Endothelial cell (in vitro differentiated cells): ENCODE data around the gene SLC8A2. TPM values are rescaled to one million over a fixed set of nuclear protein-coding genes. Genes with fewer than 3 reads are reported as not detected.
A peak's percentile ranks its signal among the peaks of the same experiment; 100 is the strongest.

Experiments
- DNase-seq: peaks from one replicate; pipeline ENCODE4 v3.0.0; 2021; ENCODE audit warnings: low spot score
- H3K27ac Mint-ChIP-seq: one replicate; pipeline ENCODE4 v1.8.0; 2021; ENCODE audit warnings: mixed read lengths, inconsistent platforms; ENCODE audit not compliant: unreplicated experiment
- H3K27me3 Mint-ChIP-seq: one replicate; pipeline ENCODE4 v1.8.0; 2021; ENCODE audit warnings: mild to moderate bottlenecking, moderate library complexity, mixed read lengths, inconsistent platforms; ENCODE audit not compliant: unreplicated experiment
- H3K36me3 Mint-ChIP-seq: one replicate; pipeline ENCODE4 v1.8.0; 2021; ENCODE audit warnings: mild to moderate bottlenecking, low read depth, mixed read lengths, inconsistent platforms; ENCODE audit not compliant: unreplicated experiment
- H3K4me1 Mint-ChIP-seq: one replicate; pipeline ENCODE4 v1.8.0; 2021; ENCODE audit warnings: mild to moderate bottlenecking, mixed read lengths, inconsistent platforms; ENCODE audit not compliant: unreplicated experiment
- H3K4me3 Mint-ChIP-seq: one replicate; pipeline ENCODE4 v1.8.0; 2021; ENCODE audit warnings: mild to moderate bottlenecking, mixed read lengths, inconsistent platforms; ENCODE audit not compliant: unreplicated experiment
- H3K9me3 Mint-ChIP-seq: one replicate; pipeline ENCODE4 v1.8.0; 2021; ENCODE audit warnings: mixed read lengths, inconsistent platforms; ENCODE audit not compliant: unreplicated experiment
- total RNA-seq: library from RNA; stranded (reverse); fragmentation: NEBNext Ultra II Directional; extraction: Animal tissue kit (Norgen Biotek cat#: 25700); gene quantifications from one replicate; pipeline ENCODE4 v1.2.1, GENCODE V29; 2021; ENCODE audit not compliant: unreplicated experiment
- TF ChIP-seq, protein P1 (sequence below): fragments of 200-600 bp; sonication (generic); IDR thresholded peaks from one replicate; pipeline ENCODE4 v1.5.0; 2021; ENCODE audit warnings: antibody characterized with exemption; ENCODE audit not compliant: unreplicated experiment

Gene SLC8A2
- total RNA-seq, 1 donor from 2014 or later, result 0.80 TPM

- H3K27me3 Mint-ChIP-seq, result peaks cover 11% of the 10 kb centered on the region
- DNase-seq, result no peak
- H3K27ac Mint-ChIP-seq, result no peak overlapping the region
- H3K4me3 Mint-ChIP-seq, result no peak overlapping the region
- H3K4me1 Mint-ChIP-seq, result no peaks in the 10 kb centered on the region
- no peaks in the 10 kb centered on the region for H3K9me3 Mint-ChIP-seq
- peaks cover 36% of the 10 kb centered on the region for H3K36me3 Mint-ChIP-seq
- TF ChIP-seq, protein P1, sequence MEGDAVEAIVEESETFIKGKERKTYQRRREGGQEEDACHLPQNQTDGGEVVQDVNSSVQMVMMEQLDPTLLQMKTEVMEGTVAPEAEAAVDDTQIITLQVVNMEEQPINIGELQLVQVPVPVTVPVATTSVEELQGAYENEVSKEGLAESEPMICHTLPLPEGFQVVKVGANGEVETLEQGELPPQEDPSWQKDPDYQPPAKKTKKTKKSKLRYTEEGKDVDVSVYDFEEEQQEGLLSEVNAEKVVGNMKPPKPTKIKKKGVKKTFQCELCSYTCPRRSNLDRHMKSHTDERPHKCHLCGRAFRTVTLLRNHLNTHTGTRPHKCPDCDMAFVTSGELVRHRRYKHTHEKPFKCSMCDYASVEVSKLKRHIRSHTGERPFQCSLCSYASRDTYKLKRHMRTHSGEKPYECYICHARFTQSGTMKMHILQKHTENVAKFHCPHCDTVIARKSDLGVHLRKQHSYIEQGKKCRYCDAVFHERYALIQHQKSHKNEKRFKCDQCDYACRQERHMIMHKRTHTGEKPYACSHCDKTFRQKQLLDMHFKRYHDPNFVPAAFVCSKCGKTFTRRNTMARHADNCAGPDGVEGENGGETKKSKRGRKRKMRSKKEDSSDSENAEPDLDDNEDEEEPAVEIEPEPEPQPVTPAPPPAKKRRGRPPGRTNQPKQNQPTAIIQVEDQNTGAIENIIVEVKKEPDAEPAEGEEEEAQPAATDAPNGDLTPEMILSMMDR, result no peak
These were observed 22.5 kb upstream of the SLC8A2 start for GRCh38 chr19:47494211-47494547.

DNA sequence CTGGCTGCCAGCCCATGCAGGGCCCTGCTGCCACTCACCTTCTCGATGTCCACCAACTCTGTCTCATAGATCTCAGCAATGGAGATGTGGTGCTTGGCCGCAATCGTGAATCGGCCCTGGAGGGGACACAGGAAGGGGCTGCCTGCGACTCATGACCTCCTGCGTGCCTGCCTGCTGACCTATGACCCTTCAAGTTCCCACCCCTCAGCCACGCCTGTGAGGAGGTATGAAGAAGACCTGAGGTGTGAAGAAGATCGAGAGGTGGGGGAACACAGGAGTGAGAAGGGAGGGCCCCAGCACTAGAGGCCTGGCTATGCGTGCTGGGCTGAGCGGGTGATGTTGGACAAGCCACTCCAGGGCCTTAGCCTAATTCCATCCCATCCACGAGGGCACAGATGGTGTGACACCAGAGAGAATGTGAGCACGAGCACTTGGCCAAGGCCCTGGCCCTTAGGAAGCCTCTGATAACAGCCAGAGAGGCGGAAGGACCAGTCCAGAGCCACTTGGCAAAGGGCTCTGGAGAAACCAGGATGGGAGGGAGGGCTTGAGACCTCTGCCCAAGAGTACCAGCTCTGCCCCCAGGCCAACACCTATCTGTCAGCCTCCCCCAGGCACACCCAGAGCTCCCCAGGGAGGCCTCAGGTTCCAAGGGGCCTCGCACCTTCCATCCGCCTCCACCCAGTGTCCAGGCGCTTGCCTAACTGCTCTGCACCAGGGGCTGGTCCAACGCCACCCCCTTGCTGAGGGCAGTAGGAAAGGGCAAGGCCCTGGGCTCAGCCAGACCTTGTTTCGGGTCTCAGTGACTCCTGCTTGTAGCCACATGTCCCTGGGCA is 21.9 kb upstream of the SLC8A2 start:
- peaks cover 30% of the 10 kb centered on the region for H3K36me3 Mint-ChIP-seq
- TF ChIP-seq, protein P1, result no peak
- H3K27ac Mint-ChIP-seq, result no peak overlapping the region
- no peaks in the 10 kb centered on the region for H3K4me1 Mint-ChIP-seq
- H3K27me3 Mint-ChIP-seq, result peaks cover 11% of the 10 kb centered on the region
- no peak for DNase-seq
- H3K9me3 Mint-ChIP-seq, result no peaks in the 10 kb centered on the region
- H3K4me3 Mint-ChIP-seq, result peak overlapping the region; percentile 68

GRCh38 chr19:47492571-47493377 is 21.1 kb upstream of the SLC8A2 start:
- Mint-ChIP-seq H3K36me3 (peaks cover 29% of the 10 kb centered on the region), H3K27ac (no peak overlapping the region), H3K4me3 (no peak overlapping the region), H3K27me3 (peaks cover 11% of the 10 kb centered on the region), H3K9me3 (no peaks in the 10 kb centered on the region), H3K4me1 (no peaks in the 10 kb centered on the region)
- no peak for DNase-seq
- TF ChIP-seq, protein P1, result no peak

- no peak for DNase-seq
- H3K27me3 Mint-ChIP-seq, result peaks cover 11% of the 10 kb centered on the region
- H3K27ac Mint-ChIP-seq, result no peak overlapping the region
- H3K36me3 Mint-ChIP-seq, result peaks cover 31% of the 10 kb centered on the region
- H3K9me3 Mint-ChIP-seq, result no peaks in the 10 kb centered on the region
- TF ChIP-seq, protein P1, result no peak
- no peaks in the 10 kb centered on the region for H3K4me1 Mint-ChIP-seq
- no peak overlapping the region for H3K4me3 Mint-ChIP-seq
These were observed 20.4 kb upstream of the SLC8A2 start for GRCh38 chr19:47492137-47492533.
